ENCODE measurements around the gene STOML2.

DNA sequence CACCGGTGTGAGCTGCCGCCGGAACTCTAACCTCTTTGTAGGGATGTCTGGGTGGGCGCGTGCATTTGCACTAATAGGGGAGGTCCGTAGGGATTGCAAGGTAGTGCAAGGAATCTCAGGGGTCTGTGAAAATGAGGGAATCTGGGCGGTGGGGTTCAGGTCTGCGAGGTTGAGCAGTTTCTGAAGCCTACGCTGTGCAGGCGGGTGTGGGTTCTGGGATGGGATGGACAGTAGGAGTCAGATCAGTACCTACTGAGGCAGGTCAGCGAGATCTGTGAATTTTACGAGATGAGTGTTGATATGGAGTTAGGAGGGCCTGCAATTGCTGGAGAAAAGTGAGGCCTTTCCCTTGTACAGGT lies 13.6 kb upstream of the STOML2 start:
- TF ChIP-seq, protein P1, sequence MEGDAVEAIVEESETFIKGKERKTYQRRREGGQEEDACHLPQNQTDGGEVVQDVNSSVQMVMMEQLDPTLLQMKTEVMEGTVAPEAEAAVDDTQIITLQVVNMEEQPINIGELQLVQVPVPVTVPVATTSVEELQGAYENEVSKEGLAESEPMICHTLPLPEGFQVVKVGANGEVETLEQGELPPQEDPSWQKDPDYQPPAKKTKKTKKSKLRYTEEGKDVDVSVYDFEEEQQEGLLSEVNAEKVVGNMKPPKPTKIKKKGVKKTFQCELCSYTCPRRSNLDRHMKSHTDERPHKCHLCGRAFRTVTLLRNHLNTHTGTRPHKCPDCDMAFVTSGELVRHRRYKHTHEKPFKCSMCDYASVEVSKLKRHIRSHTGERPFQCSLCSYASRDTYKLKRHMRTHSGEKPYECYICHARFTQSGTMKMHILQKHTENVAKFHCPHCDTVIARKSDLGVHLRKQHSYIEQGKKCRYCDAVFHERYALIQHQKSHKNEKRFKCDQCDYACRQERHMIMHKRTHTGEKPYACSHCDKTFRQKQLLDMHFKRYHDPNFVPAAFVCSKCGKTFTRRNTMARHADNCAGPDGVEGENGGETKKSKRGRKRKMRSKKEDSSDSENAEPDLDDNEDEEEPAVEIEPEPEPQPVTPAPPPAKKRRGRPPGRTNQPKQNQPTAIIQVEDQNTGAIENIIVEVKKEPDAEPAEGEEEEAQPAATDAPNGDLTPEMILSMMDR (IDR thresholded peaks at IDR 0.05): no peak
- no peak for TF ChIP-seq ZFX (IDR thresholded peaks at IDR 0.05; ENCODE audit: borderline replicate concordance)

All from 22Rv1 (cell line).